KOPT-K1 (cell line): ENCODE measurements around the gene POLG2.

Experiments used
- H3K27ac ChIP-seq: fragments of 200-600 bp; sonication (generic); 2 replicates; pipeline ENCODE4 v1.5.1; 2016; ENCODE audit warnings: antibody characterized with exemption, mild to moderate bottlenecking, low read depth, low read length; ENCODE audit not compliant: poor library complexity, severe bottlenecking
- H3K36me3 ChIP-seq: fragments of 200-600 bp; sonication (generic); 2 replicates; pipeline ENCODE4 v1.5.1; 2017; ENCODE audit warnings: antibody characterized with exemption, mild to moderate bottlenecking, low read length, moderate library complexity; ENCODE audit not compliant: insufficient read depth
- H3K9me3 ChIP-seq: fragments of 200-600 bp; sonication (generic); 2 replicates; pipeline ENCODE4 v1.5.1; 2017; ENCODE audit warnings: antibody characterized with exemption, low read length, mild to moderate bottlenecking; ENCODE audit not compliant: insufficient read depth, poor library complexity, severe bottlenecking

The POLG2 gene

DNA sequence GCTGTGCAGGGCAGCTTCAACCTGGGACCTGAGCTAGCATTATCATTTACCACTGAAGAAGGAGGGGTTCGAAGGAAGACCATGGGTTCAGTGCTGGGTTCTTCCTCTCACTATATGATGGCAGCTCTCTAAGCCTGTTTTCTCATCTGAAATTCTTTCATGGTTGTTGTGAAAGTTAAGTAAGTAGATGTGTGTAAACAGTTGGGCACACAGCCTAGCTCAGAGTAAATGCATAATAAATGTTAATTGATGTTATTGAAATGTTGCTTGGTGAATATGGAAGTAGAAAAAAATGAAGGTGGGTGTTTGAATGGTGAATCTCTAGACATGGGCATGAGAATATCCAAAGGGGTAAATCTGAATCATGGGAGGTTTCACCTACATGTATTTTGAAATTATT, 19.0 kb upstream of the POLG2 start:
- Histone ChIP-seq H3K9me3 (no peaks in the 10 kb centered on the region), H3K27ac (no peak overlapping the region), H3K36me3 (peaks cover 100% of the 10 kb centered on the region)

DNA sequence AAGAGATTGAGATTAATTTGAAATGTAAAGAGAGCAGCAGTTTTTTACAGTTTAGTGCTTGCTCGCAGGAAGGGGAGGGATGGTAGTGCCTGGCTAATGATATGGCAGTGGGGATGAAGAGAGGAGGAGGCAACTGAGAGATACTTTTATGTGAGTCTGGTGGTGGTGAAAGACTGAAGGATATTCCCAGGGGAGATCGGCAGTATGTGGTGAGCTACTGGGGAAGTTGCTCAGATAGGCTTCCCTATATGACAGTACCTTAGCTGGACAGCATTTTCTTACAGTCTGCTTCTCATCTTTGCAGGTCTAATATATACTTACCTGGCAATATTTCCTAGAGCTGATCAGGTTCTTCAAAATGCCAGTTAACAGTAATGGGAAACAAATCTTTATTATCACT, 18.6 kb upstream of the POLG2 start:
- peaks cover 100% of the 10 kb centered on the region for H3K36me3 ChIP-seq
- H3K27ac ChIP-seq: no peak overlapping the region
- no peaks in the 10 kb centered on the region for H3K9me3 ChIP-seq

DNA sequence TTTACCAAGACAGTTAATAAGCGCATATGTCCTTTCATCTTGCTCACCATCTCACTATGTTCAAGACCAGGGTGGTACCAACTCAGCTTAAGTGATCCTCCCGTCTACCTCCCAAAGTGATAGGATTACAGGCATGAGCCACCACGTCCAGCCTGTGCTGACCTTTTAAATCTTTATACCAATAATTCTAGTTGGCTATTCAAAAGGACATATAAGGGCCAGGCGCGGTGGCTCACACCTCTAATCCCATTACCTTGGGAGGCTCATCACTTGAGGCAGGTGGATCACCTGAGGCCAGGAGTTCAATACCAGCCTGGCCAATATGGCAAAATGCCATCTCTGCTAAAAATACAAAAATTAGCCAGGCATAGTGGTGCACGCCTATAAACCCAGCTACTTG, 12.3 kb upstream of the POLG2 start:
- Histone ChIP-seq H3K36me3 (peaks cover 73% of the 10 kb centered on the region), H3K27ac (no peak overlapping the region), H3K9me3 (no peaks in the 10 kb centered on the region)

DNA sequence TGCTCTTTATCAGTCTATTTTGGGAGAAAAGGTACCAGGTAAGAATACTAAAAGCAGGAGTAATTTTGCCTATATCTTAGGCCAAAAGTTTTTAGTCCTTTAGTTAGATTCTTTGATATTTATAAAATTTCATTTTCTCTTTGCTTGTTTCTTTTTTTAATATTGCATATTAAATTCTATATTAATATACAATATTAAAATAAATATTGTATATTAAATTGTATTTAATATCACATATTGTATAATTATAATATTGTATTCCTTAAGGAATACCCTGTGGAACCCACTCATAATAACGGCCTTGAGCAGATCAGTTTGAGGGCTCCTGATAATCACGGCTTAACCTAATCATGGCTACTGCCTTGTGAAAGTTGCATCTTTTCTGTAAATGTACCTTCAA, 11.8 kb upstream of the POLG2 start:
- Histone ChIP-seq H3K9me3 (no peaks in the 10 kb centered on the region), H3K36me3 (peaks cover 73% of the 10 kb centered on the region), H3K27ac (no peak overlapping the region)

DNA sequence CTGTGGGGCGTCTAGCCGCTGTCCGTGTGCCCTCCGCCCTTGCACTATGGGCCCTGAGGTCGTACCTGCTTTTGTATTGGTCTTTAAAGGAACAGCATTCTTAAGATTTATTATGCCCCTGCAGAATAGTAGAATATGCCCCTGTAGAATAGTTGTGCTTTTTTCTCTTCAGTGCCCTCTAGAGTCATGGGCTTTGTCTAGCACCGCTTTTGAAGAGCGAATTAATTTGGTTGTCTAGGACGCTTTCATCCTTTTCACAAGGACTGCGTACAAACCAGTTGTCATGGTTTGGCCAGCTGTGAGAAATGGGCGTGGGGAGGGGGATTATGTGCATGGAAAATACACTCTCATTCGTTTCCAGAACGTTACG, 10.5 kb upstream of the POLG2 start:
- peaks cover 73% of the 10 kb centered on the region for H3K36me3 ChIP-seq
- H3K9me3 ChIP-seq: no peaks in the 10 kb centered on the region
- H3K27ac ChIP-seq: peak overlapping the region; percentile 100

DNA sequence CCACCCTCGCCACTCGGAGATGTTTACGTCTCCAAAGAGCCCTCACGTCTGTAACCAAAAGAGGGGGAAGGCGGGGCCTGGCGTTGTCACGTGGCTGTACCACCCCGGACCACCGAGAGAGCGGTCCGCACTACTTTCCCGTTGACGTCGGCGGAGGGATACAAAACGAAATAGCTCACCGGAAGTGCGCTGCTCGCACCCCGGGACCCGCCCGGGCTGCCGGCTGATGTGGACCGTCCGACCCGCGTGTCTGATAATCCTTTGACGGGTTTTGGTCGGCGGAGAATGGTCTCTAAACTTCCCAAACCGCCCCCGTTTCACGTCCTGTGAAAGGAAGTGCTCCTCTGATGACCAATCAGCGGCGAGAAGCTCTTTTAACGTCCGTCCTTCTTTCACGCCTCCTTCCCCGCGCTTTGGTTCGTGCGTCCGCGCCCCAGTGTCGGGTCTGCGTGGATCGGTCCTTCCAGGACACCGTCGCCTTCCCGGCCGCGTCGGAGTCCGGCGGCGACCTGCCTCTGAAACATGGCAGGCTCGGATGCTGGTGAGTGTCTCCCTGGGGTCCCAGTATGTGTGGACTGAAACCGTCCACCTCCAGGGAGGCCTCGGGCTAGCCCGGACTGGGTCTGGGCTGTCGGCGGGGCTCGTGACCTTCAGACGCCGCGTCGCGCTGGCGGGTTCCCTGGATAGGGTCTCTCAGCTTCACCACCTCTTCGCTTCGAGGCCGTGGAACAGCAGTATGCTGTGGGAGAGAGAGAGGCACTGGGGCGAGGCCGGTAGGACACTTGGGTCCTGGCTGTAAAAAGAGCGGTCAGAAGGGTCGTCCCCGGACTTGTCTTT, 9.9 kb upstream of the POLG2 start, which contains the start of gene CEP95:
CEP95 (plus strand) TSS at position 402 of the 837 bp plus-strand sequence; CDS start at position 523, 121 bp downstream.
- Histone ChIP-seq H3K36me3 (peaks cover 73% of the 10 kb centered on the region), H3K9me3 (no peaks in the 10 kb centered on the region), H3K27ac (peak within 1 kb of the TSS; percentile 100)

DNA sequence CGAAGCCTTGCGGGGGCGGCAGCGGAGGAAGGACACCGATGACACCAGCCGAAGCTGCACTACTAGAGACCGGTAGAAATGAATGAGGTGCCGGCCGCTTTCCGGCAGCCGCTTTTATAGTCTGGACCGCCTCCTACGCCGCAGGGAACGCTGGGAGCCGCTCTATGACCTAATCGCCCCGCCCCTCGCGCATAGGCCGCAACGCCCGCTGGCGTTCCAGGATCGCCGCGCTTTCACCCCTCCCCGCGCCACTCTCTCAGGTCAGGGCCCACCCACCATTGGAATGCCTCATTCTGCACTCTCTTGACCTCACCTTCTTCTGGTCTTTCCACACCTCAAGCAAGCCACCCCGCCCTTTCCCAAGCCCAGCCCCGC, 9.3 kb upstream of the POLG2 start, which contains the start of gene DDX5:
DDX5 (minus strand) TSS at position 89 of the 375 bp plus-strand sequence. CDS start 170 bp downstream, outside the sequence.
- H3K27ac ChIP-seq: peak within 1 kb of the TSS; percentile 100
- no peaks in the 10 kb centered on the region for H3K9me3 ChIP-seq
- peaks cover 73% of the 10 kb centered on the region for H3K36me3 ChIP-seq

DNA sequence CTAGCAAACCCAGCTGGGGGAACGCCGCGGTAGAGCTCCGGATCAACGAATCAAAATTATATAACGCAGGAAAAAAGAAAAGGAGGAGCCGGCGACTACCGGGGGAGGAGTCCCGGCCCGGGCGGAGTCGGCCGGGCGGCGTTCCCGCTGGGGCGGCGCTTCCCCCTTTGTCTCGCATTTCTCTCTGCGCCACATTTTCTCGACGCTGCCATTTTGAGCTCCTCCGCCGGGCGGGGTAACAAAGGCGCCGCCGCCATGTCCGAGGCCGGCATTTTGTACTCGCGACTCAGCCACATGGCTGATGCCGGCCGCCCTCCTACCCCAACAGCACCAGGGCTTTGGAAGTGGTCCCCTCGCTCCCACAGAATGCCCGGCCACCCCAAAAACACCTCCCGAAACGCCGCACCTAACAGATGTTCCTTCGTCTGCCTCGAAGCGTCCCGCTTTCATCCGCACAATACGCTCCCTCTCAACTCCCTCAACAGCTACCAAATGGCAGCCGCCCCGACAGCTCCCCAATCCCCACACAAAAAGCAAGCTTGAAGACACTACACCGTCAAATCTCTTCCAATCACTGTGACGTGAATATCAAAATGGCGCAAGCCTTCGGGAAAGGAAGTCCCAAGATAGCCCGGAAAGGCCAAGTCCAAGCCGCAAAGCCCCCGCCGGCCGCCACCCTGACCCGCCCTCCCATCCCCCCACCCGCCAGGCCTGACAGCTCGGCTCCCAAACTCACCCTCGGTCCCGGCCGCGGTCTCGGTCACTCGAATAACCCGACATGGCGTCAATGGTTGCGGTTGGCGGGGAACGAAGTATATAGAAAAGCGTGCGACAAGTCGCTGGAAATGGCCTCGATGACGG, 8.7 kb upstream of the POLG2 start:
- peak overlapping the region; percentile 100 for H3K27ac ChIP-seq
- H3K36me3 ChIP-seq: peaks cover 73% of the 10 kb centered on the region
- H3K9me3 ChIP-seq: no peaks in the 10 kb centered on the region

DNA sequence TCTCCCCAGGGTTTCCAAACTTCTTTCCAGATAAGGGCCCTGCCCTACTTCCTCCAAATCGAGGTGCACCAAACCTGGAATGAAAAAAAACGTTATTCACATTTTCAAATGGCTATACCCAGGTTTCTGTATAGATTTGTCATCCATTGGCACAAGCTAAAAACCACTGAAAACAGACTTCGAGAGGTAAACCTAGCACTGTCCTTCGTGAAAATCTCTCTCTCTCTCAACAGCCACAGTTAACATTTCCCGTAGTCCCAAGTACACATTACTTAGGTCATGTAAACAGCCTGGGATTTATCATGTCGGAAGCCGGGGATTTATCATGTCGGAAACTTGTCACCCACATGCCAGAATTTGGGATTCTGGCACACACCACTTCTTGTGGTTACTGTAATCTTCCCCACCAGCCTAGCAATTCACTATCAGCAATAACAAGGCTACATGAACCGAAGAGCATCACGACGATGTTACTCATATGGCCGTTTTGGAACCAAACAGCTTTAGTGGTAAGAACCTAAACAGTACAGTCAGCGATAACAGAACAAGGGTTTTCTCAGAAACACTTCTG, 8.0 kb upstream of the POLG2 start:
- Histone ChIP-seq H3K36me3 (peaks cover 73% of the 10 kb centered on the region), H3K27ac (peak overlapping the region; percentile 100), H3K9me3 (no peaks in the 10 kb centered on the region)

DNA sequence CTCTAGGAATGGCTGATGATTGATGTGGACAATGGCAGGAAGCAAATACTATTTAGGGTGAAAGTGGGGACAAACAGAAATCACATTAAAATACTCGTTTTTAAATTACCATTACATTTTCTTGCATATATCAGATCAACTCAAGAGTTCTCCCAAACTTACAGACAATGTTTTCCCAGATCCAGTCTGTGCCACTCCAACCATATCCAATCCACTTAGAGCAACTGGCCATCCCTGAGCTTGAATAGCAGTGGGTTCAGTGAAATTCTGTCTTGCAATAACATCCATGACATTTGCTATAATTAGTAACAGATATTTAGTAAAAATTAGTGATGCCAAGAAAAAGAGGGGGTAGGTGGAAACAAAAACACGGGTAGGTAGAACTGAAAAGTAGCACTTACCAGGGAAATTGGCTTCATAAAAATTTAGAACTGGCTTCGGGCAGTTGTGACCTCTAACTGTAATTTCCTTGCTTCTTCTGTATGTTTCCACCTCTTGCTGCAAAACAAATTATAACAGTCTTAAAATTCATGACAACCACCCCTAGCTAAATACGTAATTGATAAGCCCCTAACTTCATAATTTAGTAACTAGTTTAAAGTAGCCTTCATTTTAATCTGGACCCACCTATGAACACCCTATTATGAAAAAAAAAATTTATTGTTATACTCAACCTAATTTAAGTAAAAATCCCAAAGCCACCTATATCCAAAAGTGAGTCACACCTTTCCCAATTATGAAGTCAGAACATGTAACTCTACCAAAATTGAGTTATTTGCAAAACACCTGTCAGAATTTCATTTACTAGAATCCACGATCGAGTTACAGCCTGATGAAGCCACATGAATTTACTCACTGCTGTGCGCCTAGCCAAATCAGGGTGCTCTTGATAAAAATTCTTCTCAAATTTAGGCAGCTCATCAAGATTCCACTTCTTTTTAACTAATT, 7.2 kb upstream of the POLG2 start:
- peaks cover 74% of the 10 kb centered on the region for H3K36me3 ChIP-seq
- no peaks in the 10 kb centered on the region for H3K9me3 ChIP-seq
- H3K27ac ChIP-seq: peak overlapping the region; percentile 100

DNA sequence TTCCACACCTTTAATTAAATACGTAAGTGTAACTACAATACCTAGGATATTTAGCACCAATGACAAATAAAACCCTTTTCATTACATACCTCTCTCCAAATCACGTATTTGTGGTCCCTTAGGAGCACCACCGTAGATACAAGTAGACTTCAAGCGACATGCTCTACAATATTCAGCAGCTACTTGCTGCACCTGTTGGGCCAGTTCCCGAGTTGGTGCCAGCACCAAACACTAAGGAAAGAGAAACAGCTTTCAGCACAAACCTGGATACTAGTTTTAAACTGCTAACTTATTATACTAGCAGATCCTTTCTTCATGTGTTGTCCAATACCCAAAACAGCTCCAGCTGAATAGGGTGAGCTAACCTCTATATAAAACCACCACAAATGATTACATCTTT, 6.5 kb upstream of the POLG2 start:
- H3K9me3 ChIP-seq: no peaks in the 10 kb centered on the region
- peaks cover 76% of the 10 kb centered on the region for H3K36me3 ChIP-seq
- H3K27ac ChIP-seq: no peak overlapping the region

DNA sequence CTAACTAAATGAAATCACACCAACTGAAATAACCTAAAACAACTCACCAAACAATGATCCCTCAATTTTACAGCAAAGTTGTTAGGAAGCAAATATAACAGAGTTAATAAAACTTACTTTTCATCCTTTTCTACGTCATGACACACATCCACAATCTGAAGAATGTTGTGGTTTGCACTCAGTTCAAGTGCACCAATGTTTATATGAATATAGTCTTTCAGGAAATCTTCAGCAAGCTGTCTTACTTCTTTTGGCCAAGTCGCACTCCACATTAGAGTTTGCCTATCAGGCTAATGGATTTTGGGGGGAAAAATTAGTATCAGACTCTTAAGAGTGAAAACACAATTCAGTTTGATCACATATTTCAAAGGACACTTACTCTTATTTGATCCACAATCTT, 6.0 kb upstream of the POLG2 start:
- Histone ChIP-seq H3K36me3 (peaks cover 78% of the 10 kb centered on the region), H3K9me3 (no peaks in the 10 kb centered on the region), H3K27ac (no peak overlapping the region)

DNA sequence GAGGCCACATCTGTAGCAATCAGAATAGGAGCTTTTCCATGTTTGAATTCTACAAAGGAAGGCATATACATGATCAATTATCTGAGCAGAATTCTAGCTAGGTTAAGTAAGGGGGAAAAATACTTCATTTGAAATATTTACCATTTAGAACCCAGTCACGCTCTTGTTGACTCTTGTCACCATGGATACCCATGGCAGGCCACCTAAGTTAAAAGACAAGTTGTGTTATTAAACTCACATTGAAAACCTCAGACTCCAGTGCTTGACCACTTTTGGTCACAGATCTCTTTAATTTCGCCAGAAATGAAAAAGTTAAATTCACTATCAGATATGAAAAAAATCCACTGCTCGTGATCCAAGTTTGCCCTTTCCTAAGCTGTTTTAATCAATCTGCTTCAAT, 5.2 kb upstream of the POLG2 start:
- Histone ChIP-seq H3K27ac (no peak overlapping the region), H3K36me3 (peaks cover 82% of the 10 kb centered on the region), H3K9me3 (no peaks in the 10 kb centered on the region)
